K562 (cell line): ENCODE measurements around the gene LSM14B. TPM values are rescaled to one million over a fixed set of nuclear protein-coding genes. Genes with fewer than 3 reads are reported as not detected.
A peak's percentile ranks its signal among the peaks of the same experiment; 100 is the strongest.

Experiments used
- HSF4 ChIP-seq: fragments of 250-450 bp; sonication (Bioruptor Pico); IDR thresholded peaks from 2 replicates; pipeline ENCODE4 v2.1.2; 2022; ENCODE audit warnings: mild to moderate bottlenecking, moderate library complexity, borderline replicate concordance
- KAT8 ChIP-seq: fragments of 450-650 bp; IDR thresholded peaks from 2 replicates; pipeline ENCODE4 v1.6.1; 2016; ENCODE audit warnings: low read depth, mild to moderate bottlenecking
- MCM2 ChIP-seq: fragments of 450-650 bp; IDR thresholded peaks from 2 replicates; pipeline ENCODE4 v1.6.1; 2017; ENCODE audit warnings: low read depth, mild to moderate bottlenecking
- NFYB ChIP-seq: IDR thresholded peaks from 2 replicates; pipeline ENCODE4 v1.6.1; 2011; ENCODE audit warnings: mild to moderate bottlenecking, moderate library complexity; ENCODE audit not compliant: insufficient read length; ENCODE audit errors: extremely low read depth
- NUFIP1 ChIP-seq: fragments of 450-650 bp; IDR thresholded peaks from 2 replicates; pipeline ENCODE4 v1.6.1; 2018; ENCODE audit not compliant: partially characterized antibody
- POLR2G ChIP-seq: fragments of 200-400 bp; formaldehyde crosslinking; IDR thresholded peaks from 2 replicates; pipeline ENCODE4 v1.6.1; 2017; ENCODE audit warnings: low read depth, mild to moderate bottlenecking, antibody characterized with exemption, low read length, moderate library complexity
- RBFOX2 ChIP-seq: fragments of 200-400 bp; formaldehyde crosslinking; IDR thresholded peaks from 2 replicates; pipeline ENCODE4 v1.6.1; 2017; ENCODE audit warnings: low read depth, mild to moderate bottlenecking, low read length, moderate library complexity
- TBP ChIP-seq: optimal IDR thresholded peaks from 2 replicates; pipeline ENCODE3; 2011; ENCODE audit warnings: low read depth, low read length, improper control_type of control experiment
- WHSC1 ChIP-seq: IDR thresholded peaks from one replicate; pipeline ENCODE4 v1.6.1; 2012; ENCODE audit warnings: low read length, control low read depth, inconsistent platforms
- ZBED1 ChIP-seq: IDR thresholded peaks from 2 replicates; pipeline ENCODE4 v1.6.1; 2014
- ZBTB17 ChIP-seq: fragments of 450-650 bp; formaldehyde crosslinking; IDR thresholded peaks from 2 replicates; pipeline ENCODE4 v1.4.0; 2020; ENCODE audit warnings: mild to moderate bottlenecking
- ZNF143 ChIP-seq: sonication (generic); formaldehyde crosslinking; IDR thresholded peaks from 2 replicates; pipeline ENCODE4 v1.9.0; 2022; ENCODE audit warnings: mild to moderate bottlenecking, missing genetic modification reagents
- ZNF217 ChIP-seq: sonication (generic); formaldehyde crosslinking; IDR thresholded peaks from 2 replicates; pipeline ENCODE4 v1.8.0; 2022; ENCODE audit warnings: mild to moderate bottlenecking, missing genetic modification reagents
- ZNF707 ChIP-seq: fragments of 250-450 bp; sonication (Bioruptor Pico); conservative IDR thresholded peaks from 2 replicates; pipeline ENCODE4 v1.8.0; 2022; ENCODE audit warnings: inconsistent platforms, mild to moderate bottlenecking, moderate library complexity
- polyA plus RNA-seq, 8 experiments: library from polyadenylated mRNA; depleted of rRNA in 4 of 8; stranded (reverse) in 5 of 8; unstranded in 3 of 8; fragments of >200 nt; fragmentation: Nextera tagmentation in 2 of 8; fragmentation: Illumina TruSeq in 1 of 8; extraction: Ambion mirVana in 2 of 8; extraction: Trizol in 1 of 8; gene quantifications; 2 replicates each; pipeline versions ENCODE4 v1.2.1 to v1.2.3, GENCODE V29; 2011 to 2014; ENCODE audit warnings: inconsistent platforms in 1 of 8, missing spikeins in 1 of 8
- total RNA-seq, 7 experiments: library from RNA; depleted of rRNA in 6 of 7; stranded (reverse); fragments of >200 nt in 6 of 7; fragmentation: Illumina TruSeq in 2 of 7; extraction: Trizol in 2 of 7; gene quantifications; 2 replicates each; pipeline versions ENCODE4 v1.2.1 to v1.2.3, GENCODE V29; 2011 to 2021; ENCODE audit warnings: low replicate concordance in 1 of 7
- TF ChIP-seq, protein P1 (sequence below): fragments of 450-650 bp; IDR thresholded peaks from 2 replicates; pipeline ENCODE4 v1.6.1; 2016; ENCODE audit warnings: low read depth
- TF ChIP-seq, protein P2 (sequence below), 3 experiments: fragments of 200-800 bp in 1 of 3; sonication (Bioruptor generic) in 1 of 3; sonication (generic) in 1 of 3; formaldehyde crosslinking in 1 of 3; IDR thresholded peaks; 2 replicates each; pipeline versions ENCODE4 v1.6.1 to v1.8.0; 2016 to 2022; ENCODE audit warnings: mild to moderate bottlenecking in 2 of 3, missing compliant biosample characterization in 2 of 3, missing genetic modification characterization in 2 of 3, missing genetic modification reagents in 1 of 3
- TF ChIP-seq, protein P3 (sequence below): fragments of 450-650 bp; formaldehyde crosslinking; IDR thresholded peaks from 2 replicates; pipeline ENCODE4 v1.4.0; 2020; ENCODE audit warnings: mild to moderate bottlenecking, moderate library complexity

The LSM14B gene
- total and polyA plus RNA-seq, 9 of the 15 experiments (the other 6 are each of a cell fraction or from before 2014, with no cell fraction given): 0.66 to 36.0 (median 20.2) TPM

DNA sequence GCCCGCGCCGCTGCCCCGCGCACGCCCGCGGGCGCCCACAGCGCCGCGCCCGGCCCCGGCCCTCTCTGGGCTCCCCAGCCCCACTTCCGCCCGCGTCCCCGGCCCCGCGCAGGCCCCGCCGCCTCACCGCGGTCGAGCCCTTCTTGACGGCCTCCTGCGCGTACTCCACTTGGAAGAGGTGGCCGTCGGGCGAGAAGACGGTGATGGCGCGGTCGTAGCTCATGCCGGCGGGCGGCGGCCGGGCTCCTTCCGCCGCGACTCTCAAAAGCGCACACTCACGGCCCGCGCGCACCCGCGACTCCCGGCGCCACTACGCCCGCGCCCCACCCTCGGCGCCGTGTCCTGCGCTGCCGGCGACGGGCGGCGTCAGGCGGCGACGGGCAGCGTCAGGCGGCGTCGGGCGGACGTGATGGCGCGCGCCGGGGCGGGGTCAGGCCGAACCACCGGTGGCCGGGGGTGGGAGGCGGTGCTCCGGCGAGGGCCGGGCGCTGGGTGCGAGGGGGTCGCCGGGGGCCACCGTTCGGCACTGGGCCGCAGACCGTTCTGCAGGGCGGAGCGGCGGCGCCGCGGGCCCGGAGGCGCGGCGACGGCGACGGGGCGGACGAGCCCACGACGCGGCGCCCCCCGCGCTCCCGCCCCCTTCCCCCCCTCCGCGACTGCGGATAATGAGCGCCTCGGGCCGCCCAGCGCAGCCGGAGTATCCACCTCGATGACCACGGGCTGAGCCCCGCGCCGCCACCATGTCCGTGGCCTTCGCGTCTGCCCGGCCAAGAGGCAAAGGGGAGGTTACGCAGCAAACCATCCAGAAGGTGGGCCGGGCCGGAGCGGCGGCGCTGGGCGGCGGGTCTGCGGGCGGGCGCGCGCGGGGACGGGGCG, 21.0 kb downstream of the LSM14B start, which contains the start of the genes PSMA7 and SS18L1 (continued):
- TF ChIP-seq KAT8: no peak
- peak; percentile 93 for TF ChIP-seq POLR2G
- TF ChIP-seq MCM2: no peak
- no peak for TF ChIP-seq ZNF707
- no peak for TF ChIP-seq ZBED1
- no peak for TF ChIP-seq WHSC1
- TF ChIP-seq NUFIP1: no peak
- no peak for TF ChIP-seq NFYB
- TF ChIP-seq, protein P1, sequence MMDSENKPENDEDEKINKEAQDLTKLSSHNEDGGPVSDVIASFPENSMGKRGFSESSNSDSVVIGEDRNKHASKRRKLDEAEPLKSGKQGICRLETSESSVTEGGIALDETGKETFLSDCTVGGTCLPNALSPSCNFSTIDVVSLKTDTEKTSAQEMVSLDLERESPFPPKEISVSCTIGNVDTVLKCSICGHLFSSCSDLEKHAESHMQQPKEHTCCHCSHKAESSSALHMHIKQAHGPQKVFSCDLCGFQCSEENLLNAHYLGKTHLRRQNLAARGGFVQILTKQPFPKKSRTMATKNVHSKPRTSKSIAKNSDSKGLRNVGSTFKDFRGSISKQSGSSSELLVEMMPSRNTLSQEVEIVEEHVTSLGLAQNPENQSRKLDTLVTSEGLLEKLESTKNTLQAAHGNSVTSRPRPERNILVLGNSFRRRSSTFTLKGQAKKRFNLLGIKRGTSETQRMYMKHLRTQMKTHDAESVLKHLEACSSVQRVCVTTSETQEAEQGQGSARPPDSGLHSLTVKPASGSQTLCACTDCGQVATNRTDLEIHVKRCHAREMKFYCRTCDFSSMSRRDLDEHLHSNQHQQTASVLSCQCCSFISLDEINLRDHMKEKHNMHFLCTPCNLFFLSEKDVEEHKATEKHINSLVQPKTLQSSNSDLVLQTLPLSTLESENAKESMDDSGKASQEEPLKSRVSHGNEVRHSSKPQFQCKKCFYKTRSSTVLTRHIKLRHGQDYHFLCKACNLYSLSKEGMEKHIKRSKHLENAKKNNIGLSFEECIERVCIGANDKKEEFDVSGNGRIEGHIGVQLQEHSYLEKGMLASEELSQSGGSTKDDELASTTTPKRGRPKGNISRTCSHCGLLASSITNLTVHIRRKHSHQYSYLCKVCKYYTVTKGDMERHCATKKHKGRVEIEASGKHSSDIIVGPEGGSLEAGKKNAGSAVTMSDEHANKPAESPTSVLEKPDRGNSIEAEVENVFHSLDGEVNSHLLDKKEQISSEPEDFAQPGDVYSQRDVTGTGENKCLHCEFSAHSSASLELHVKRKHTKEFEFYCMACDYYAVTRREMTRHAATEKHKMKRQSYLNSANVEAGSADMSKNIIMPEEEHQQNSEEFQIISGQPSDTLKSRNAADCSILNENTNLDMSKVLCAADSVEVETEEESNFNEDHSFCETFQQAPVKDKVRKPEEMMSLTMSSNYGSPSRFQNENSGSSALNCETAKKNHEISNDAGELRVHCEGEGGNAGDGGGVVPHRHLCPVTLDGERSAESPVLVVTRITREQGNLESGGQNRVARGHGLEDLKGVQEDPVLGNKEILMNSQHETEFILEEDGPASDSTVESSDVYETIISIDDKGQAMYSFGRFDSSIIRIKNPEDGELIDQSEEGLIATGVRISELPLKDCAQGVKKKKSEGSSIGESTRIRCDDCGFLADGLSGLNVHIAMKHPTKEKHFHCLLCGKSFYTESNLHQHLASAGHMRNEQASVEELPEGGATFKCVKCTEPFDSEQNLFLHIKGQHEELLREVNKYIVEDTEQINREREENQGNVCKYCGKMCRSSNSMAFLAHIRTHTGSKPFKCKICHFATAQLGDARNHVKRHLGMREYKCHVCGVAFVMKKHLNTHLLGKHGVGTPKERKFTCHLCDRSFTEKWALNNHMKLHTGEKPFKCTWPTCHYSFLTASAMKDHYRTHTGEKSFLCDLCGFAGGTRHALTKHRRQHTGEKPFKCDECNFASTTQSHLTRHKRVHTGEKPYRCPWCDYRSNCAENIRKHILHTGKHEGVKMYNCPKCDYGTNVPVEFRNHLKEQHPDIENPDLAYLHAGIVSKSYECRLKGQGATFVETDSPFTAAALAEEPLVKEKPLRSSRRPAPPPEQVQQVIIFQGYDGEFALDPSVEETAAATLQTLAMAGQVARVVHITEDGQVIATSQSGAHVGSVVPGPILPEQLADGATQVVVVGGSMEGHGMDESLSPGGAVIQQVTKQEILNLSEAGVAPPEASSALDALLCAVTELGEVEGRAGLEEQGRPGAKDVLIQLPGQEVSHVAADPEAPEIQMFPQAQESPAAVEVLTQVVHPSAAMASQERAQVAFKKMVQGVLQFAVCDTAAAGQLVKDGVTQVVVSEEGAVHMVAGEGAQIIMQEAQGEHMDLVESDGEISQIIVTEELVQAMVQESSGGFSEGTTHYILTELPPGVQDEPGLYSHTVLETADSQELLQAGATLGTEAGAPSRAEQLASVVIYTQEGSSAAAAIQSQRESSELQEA: no peak
- no peak for TF ChIP-seq ZNF217
- TF ChIP-seq, protein P2, sequence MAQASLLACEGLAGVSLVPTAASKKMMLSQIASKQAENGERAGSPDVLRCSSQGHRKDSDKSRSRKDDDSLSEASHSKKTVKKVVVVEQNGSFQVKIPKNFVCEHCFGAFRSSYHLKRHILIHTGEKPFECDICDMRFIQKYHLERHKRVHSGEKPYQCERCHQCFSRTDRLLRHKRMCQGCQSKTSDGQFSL (CRISPR knock-in tag; IDR thresholded peaks at IDR 0.05): 0 out of 2 replicates have a peak, but pooled peaks have one; percentile 57
- TF ChIP-seq, protein P2 (tag; IDR thresholded peaks at IDR 0.05): peak in 1 of 2 experiments; percentile 91; a peak in 2 of 4 replicates
- TF ChIP-seq TBP: peak; percentile 47
- TF ChIP-seq ZBTB17 (CRISPR knock-in tag): no peak
- peak; percentile 89 for TF ChIP-seq RBFOX2
- TF ChIP-seq, protein P3, sequence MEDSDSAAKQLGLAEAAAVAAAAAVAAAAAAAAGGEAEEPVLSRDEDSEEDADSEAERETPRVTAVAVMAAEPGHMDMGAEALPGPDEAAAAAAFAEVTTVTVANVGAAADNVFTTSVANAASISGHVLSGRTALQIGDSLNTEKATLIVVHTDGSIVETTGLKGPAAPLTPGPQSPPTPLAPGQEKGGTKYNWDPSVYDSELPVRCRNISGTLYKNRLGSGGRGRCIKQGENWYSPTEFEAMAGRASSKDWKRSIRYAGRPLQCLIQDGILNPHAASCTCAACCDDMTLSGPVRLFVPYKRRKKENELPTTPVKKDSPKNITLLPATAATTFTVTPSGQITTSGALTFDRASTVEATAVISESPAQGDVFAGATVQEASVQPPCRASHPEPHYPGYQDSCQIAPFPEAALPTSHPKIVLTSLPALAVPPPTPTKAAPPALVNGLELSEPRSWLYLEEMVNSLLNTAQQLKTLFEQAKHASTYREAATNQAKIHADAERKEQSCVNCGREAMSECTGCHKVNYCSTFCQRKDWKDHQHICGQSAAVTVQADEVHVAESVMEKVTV (CRISPR knock-in tag): no peak
- no peak for TF ChIP-seq ZNF143 (CRISPR knock-in tag)
- no peak for TF ChIP-seq HSF4
